Globus pallidus (tissue), 1 donor: ENCODE measurements around the gene GMDS.

ENCODE experiments used
- DNase-seq: peaks from one replicate; pipeline ENCODE4 v3.0.0-alpha.2; 2015; ENCODE audit warnings: low spot score

GMDS gene

DNA sequence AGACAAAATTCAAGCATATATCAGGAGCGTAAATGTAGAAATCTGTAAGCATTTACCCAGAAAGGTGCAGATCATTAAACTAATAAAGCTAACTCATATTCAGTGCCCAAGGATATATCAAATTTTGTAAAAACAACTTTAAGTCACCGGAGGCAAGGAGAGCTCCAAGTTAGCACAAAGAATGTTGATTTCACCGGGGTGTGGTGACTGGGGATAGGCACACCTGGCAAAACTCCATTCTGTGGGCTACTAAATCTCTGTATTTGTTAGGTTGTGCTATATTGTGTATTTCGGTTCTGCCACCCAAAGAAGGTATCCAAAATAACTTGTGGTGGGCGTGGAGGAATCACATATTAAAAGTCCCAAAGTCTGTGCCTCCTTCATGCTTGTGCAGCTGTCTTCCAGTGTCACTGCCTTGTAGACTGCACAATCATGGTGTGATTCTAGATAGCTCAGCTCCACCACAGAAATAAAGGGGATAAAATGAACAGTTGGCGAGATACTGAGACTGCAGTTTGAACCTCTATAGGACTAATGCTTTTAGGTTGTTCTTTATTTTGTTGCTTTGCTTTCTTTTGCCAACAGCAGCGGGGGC, 111.6 kb downstream of the GMDS start:
- no peak for DNase-seq

DNA sequence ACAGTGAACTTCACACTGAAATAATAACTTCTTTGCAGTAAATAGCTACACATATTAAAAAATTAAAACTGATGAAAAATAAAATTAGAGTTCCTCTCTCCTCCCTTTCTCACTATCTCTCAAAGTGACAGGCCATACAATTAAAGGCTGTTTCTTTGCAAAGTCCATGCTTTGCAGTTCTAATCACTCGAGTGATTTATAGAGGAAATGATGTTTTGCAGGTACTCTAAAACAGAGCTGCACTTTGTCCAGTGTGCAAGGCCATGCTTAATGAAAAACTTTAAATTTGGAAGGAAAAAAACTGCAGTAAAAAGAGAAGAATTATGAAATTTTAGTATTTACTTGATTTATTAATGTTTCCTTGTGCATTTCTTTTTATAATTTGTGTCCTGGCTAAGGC, 112.5 kb downstream of the GMDS start:
- DNase-seq: no peak

DNA sequence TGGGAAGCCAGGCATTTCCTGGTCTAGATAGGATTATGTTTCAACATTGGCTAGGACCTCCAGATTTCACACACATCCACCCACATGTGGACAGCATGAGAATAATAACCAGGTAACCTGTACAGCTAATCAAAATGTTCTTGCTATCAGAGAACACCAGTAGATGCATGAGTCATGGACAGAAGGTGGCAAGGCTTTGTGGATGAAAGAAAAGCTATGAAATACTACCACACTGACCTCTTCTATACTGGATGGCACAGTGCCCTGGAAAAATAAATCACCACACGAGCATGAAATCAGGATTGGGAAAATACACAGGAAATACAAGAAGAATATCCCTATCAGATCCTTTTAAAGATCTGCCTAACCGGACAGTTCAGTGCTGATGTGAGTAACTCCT, 113.0 kb downstream of the GMDS start:
- no peak for DNase-seq

DNA sequence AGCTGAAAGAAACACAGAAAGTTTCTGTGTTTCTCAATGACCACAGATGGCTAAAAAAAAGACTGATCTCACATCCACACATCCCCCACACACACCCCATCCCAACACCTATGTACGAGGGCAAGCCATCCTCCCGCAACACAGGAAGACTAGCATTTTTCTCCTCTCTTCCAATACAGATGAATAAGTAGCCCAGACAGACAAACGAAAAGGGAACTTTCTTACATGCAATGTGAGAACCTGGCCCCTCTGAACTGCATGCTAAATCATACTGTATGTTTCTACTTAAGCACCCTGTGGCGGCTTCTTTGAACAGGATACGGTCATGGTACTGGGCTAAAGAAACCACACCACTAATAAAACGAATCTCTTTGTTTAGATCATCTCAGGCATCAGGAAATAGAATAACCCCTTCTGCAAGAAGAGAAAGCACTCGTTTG, 116.2 kb downstream of the GMDS start:
- DNase-seq: no peak

DNA sequence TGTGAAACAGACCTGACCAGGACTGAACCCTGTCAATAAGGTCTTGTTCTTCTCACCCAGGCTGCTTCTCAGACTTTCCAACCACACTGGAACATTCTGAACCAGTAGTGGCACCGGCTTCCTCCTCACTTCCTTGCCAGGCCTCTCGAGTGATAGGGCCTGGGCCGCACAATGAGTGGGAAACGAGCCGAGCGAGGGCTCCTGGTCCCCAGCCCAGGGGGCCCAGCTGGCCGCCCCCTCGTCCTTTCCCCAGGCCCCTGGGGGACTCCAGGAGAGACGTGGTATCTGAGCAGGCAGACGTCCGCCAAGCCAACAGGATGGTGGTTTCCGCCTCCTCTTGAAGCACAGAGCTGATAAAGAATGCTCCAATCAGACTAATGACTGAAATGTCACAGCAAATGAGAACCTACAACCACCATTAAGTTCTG, 117.9 kb downstream of the GMDS start:
- DNase-seq: no peak

DNA sequence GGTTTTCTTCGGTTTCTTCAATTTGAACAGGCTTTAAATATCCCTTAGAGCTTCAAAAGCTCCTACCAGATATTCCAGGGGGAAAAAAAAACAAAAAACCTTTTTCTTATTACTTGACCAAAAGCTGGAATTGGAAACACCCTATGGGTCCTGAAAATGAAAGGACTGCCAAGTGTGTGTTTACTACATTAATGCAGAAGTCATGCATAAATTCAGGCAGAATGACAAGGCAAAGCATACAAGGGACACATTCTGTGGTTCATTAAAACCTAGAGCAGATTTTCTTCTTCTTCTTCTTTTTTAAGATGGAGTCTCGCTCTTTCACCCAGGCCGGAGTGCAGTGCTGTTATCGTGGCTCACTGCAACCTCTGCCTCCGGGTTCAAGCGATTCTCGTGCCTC, 119.1 kb downstream of the GMDS start:
- no peak for DNase-seq

DNA sequence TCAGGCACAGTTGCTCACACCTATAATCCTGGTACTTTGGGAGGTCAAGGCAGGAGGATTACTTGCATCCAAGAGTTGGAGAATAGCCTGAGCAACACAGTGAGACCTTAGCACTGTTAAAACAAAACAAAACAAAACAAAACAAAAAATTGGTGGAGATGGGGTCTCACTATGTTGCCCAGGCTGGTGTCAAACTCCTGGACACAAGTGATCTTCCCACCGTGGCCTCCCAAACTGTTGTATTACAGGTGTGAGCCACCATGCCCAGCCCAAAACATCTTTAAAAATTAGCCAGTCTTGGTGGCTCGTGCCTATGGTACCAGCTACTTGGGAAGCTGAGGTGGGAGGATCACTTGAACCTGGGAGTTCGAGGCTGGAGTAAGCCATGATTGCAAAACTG, 120.2 kb downstream of the GMDS start:
- DNase-seq: no peak

DNA sequence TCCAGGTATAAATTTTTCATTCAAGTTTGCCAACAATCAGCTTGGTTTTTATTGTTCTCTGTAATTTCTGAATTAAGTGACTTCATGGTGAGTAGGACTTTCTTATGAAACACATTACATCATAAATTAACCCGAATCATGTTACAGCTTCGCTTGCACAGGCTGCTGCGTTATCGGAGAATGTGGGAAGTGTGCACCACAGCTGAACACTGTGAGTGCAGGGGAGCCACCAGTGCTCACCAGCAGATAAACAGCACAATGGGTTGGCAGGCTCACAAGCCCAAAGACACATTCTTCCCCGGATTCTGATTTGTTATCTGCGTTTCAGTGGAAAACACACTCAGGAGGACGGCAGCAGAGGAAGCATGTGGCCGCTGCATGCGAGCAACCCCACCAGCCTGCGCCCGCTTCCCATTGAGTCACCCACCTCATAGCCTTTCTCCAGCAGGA, 121.1 kb downstream of the GMDS start:
- no peak for DNase-seq

DNA sequence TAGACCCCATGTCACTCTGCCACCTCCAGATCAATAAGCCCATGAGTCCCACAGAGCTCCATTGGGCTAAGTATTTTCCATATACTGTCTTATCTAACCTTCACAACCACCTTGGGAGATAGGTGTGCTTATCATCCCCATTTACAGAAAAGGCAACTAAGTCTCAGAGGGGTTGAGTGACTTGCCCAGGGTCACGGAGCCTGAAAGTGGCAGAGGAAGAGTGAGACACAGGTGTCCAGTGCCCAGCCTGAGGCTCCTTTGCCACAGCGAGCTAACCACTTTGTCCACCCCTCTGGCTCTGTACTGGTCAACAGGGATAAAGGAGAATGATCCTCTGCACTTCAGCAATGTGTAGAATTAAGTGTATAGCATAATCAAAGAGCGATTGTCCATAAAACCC, 124.5 kb downstream of the GMDS start:
- DNase-seq: no peak

DNA sequence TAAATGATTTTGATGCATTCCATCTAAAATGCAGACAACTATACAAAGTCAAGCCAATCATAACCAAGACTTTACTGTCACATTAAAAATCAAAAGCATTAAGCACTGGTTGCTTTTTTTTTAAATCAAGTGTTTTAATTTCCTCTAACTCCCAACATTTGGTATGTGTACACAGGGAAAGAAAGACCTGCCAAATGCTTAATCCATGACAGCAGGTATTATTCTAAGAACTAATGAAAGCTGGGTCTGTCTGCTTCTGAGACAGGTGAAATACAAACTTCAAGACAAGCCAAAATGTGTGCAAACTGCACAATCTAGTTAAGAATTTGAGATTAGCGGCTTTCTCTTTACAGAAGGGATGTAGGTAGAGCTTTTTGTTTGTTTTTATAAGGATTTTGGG, 126.1 kb downstream of the GMDS start:
- no peak for DNase-seq

DNA sequence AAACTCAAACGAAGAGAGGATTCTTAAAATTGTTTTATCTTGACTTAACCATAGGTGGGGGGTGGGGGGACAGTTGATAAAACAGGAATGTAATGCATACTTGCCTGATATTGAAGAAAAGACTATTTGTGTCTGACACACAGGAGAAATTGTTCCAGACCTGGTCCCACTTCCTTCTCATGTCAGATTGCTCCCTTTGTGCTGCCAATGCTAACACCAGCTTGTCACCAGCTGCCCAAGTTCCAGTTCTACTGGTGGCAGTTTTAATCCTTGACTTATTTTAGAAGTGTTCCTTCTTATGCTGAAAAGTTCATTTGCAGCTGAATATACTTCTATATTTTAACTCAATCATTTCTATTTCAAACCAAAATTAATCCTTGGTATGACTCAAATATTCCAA, 127.3 kb downstream of the GMDS start:
- DNase-seq: no peak

DNA sequence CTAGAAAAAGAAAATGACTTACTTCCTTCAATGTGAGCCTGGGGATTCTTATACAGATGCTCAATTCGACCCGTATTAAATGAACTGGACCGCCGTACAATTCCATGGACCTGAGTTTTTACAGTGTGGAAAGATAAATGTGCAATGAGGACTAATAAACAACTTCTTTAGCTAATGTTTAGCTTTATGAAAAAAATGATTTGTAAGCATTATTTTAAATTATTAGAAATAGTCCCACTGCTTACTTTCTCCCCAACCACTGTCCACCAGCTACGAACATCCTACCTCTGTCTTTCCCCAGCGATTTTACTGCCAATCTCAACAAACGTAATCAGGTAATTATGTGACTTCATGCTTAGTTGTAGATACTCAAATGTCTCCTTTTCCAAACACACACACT, 128.0 kb downstream of the GMDS start:
- no peak for DNase-seq

DNA sequence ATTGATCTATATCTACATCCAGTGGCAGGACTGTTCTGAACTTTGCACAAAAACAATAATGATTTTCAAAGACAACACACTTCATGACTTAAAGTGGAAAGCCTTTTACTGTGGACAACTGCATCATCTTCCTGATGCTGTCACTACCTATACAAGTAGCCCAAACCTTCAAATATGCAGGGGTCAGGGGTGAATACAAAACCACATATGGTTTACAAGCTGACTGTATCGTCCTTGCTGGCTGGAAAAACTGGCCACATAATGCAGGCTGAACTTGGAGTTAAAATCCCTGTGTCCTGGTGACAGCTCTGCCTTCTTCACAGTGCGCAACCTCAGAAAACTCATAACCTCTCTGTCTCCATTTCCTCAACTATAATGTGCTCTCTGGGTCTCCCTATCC, 128.9 kb downstream of the GMDS start:
- DNase-seq: no peak

DNA sequence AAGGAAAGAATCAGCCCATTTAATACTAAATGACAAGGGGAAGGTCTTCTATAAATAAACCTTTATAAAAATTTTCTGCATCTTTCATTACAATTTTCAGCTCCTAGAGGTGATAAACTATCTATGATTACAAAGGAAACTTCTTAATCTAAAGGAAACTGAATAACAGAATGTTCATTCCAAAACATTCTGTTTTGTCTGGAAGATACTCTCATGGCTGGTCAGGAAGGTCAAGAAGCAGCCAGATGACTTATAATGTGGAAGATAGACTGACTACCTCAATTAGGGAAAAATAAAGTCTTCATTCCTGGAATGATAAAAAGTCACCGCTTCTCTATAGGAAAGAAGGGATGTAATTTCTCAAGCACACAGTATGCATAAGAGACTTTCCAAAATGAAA, 131.3 kb downstream of the GMDS start:
- no peak for DNase-seq

DNA sequence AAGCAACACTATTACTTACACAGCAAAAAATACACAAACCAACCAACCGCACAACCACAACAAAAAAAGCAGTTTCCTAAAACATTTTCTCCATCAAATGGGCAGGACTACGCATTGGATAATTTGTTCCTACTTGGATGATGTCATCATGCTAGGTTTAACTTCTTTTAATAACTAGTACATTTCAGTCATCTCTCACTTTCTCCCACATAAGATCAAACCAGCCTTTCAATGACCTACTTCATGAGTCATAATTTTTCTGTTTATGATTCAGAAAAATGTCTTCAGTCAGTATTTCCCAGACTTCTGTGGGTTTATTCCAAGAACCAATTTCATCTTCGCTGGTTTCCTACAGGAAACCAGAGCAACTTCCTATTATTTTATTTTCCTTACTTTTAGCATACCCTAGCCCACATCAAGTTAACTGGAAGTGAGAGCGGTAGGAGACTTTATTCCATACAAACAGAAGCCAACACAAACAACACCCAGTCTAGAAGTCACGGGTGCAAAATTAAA, 134.2 kb downstream of the GMDS start:
- no peak for DNase-seq

DNA sequence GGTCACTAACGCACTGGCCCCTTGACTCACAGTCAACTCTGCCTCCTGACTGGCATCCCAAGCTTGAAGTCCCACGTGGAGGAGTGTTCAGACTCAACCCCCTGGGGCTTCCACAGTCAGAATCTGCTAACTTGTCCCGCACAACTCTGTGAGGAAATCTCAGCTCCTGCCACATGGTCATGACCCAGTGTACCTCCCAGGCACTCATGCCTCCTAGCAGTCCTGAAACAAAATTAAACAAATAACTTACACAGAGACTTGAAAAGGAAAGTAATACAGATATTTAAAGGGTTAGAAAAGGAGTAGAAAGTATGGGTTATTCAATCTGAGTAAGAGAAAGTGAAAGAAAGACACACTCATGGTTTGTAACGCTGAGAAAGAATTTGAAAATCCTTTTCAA, 134.9 kb downstream of the GMDS start:
- no peak for DNase-seq

DNA sequence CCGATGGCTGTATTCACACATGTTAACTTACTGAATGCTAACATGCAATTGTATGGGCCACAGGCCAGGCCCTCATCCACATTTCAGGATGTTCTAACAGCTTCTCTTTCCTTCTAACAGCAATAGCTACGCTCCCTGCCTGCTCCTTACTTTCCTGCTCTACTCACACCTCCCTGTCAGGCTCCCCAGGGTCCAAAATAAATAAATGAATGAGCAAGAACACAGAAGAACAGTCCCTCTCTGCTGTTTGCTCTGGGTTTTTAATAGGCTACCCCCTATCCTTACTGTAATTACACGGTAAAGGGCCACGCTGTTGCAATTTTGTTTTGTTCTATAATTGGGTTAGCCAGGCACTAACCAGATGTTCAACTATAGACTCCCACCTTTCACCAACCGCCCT, 135.6 kb downstream of the GMDS start:
- DNase-seq: no peak

DNA sequence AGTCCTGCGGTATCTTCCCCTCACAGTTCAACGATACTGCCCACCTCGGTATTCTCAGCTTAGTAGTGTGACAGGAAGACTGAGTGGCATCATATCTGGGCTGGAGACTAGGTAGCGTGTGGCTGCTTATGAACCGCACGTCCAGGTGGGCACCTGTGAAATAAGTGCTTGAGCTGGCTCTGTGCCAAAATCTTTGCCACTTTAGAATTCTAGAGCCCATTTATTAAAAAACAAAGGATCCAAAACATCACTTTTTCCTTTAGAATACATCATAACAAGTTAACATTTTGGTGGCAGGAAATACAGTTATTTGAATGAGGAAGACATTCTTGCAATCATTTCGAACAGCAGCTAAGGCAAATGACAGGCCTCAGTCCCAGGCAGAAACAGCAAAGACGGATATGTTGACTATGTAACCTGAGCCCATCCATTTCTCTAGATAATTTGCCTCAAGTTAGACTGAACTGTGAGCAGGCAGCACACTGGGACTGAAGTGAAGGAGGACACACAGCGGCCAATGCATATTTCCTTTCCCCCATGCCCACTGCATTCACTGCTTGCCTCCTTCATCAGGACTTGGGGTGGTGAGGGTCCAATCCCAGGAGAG, 136.6 kb downstream of the GMDS start:
- no peak for DNase-seq

DNA sequence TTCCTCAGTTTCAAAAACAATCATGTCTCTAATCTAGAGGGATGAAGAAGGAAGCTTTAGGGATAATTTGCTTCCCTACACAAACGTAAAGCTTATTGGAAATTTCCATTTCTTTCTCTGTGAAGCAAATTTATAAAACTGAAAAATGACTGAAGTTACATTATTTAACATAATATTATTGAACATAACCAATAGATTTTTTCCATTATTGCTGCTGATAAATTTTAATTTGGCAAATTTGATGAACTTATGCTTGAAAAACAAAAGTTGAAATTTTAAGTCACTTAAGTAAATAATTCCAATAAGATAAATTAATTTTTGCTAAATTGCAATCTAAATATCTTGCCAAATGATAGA, 140.9 kb downstream of the GMDS start:
- DNase-seq: no peak

DNA sequence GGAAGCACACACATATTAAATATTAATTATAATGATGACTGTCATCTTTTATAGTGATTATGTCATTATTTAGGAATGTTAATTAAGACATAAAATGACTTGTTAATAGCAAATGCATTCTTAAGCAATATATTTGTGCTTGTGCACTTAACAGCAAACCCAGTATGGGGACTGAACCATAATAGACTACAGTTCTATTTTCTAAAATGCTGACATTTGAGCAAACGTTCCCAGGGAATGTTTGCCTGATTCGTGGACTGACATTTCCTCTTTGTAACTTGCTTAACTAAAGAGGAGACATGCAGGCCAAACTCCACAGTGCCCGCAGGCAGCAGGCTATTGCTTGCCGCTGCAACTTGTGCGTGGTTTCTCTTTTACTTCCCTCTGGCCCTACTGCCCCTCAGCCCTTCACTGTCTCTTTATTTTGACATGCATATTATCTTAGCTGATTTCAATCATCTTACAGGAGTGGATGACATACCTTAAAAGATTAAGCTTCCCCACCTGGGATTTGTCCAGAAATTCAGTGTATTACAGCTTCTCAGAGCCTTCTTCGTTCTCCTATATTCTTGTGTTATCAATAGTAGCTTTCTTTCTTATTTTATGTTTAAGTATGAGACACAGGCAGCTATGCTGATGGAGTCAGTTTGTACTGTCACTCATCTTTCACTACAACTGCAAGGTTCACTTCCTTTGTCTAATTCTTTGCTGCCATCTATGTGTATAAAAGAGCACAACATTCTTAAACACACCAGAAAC, 141.5 kb downstream of the GMDS start:
- peak; percentile 54 for DNase-seq

DNA sequence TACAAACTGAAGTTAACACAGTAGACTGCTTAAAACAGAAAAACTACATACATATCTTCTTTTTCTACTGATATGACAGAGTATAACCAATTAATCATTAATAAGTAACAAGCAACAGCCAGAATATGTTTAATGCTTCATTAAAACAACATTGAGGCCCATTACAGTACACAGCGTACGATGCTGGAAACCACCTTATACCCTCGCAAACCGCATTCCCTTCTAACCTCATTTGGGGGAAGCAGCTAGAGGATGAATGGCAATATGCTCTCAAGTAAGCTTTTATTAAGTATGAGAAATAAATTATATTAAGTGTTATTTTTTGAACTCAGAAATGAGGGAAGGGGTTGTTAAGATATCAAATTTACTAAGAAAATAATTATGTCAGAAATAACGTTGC, 142.4 kb downstream of the GMDS start:
- no peak for DNase-seq

DNA sequence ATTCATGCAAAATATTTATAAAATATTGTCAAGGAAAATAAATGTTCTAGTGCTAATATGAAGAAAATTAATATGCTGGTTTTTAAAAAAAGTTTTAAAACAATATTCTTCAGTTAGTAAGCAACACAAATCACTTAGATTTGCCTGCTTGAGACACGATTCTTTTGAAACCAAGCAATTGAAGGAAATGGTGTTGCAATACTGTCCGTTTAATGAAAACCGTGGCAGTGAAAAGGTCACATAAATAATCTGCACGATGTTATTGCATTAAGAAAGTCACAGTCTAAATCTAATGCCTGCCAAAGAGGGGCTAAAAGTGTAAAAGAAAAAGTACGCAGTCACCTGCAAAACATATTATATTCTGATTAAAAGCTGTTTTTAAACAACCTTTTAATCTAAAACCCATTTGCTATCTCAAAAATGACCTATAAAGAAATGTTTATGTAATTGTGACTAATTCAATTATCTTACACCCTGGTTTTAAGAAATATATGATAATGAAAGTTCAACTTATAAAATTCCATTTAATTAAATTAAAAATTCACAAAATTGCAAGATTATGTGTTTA, 143.0 kb downstream of the GMDS start:
- no peak for DNase-seq

DNA sequence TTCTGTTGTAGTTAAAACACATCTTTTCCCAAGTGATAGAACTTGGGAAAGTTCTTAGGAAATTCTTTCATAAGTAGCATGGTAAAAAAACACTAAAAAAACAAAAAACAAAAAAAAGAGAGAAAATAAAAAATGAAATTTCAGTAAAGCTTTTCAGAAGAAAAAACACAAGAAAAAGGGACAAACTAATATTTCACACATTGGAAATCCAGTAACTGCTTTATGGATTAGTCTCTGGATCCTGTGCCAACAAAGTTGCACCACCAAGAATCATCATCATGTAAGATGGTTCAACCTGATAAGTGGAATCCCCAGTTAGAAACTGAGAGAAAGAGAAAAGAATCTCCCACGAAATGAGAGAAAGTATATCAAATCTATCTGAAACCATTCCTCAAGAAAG, 144.2 kb downstream of the GMDS start:
- no peak for DNase-seq
